GM12878 (cell line): ENCODE results near the gene C1QTNF9. TPM values are rescaled to one million over a fixed set of nuclear protein-coding genes. Genes with fewer than 3 reads are reported as not detected.

Experiments used
- ATAC-seq: fragments of 200-7000 bp; cut with Tn5 transposase; 3 replicates; pipeline ENCODE4 v1.9.1; 2020; ENCODE audit warnings: mild to moderate bottlenecking, moderate library complexity
- BruUV-seq: library from RNA; stranded (reverse); fragments of 400-500 nt; replicated peaks from 2 replicates; lab custom pipeline; 2021; lab: Mats Ljungman, UMichigan
- CTCF ChIA-PET: fragments of 300-600 bp; sonication (Branson Sonifier 250); formaldehyde crosslinking; extraction: SDS; loops from one replicate; lab custom pipeline; 2021; ENCODE audit warnings: inconsistent platforms; lab: Yijun Ruan, JAX
- POLR2A ChIA-PET: fragments of 350-600 bp; formaldehyde crosslinking; extraction: SDS; loops from one replicate; lab custom pipeline; 2021; ENCODE audit warnings: inconsistent platforms; lab: Charles Lee
- RAD21 ChIA-PET: fragments of 300-600 bp; sonication (Branson Sonifier 250); formaldehyde crosslinking; loops from one replicate; lab custom pipeline; 2023; ENCODE audit warnings: antibody characterized with exemption; ENCODE audit not compliant: unreplicated experiment; lab: Charles Lee
- SMC1A ChIA-PET: fragments of 300-600 bp; sonication (Branson Sonifier 250); formaldehyde crosslinking; loops from one replicate; lab custom pipeline; 2023; ENCODE audit not compliant: unreplicated experiment, uncharacterized antibody; lab: Charles Lee
- DNase-seq: peaks from one replicate; pipeline ENCODE4 v3.0.0-alpha.2; 2011; ENCODE audit warnings: low read depth, low spot score
- FAIRE-seq: peaks from 3 replicates; lab custom pipeline; 2011; peaks lifted over from hg19 to GRCh38; lab: Jason Lieb, UNC
- H2AFZ ChIP-seq: 2 replicates; pipeline ENCODE4 v1.6.0; 2011; ENCODE audit warnings: low read depth, low read length, control low read depth; ENCODE audit not compliant: control insufficient read depth
- H3K27ac ChIP-seq: 2 replicates; pipeline ENCODE4 v1.5.1; 2011; ENCODE audit warnings: control low read depth; ENCODE audit not compliant: control insufficient read depth, insufficient read depth
- H3K27me3 ChIP-seq, 2 experiments: replicated peaks in 1 of 2; 2 replicates each; pipeline versions ENCODE4 v1.6.0 to v1.6.1; 2011; ENCODE audit warnings: low read length in 1 of 2; ENCODE audit not compliant: control insufficient read depth in 2 of 2, insufficient read depth in 2 of 2
- H3K36me3 ChIP-seq, 2 experiments: 2 replicates each; pipeline ENCODE4 v1.5.1; 2011; ENCODE audit warnings: low read length in 1 of 2; ENCODE audit not compliant: control insufficient read depth in 2 of 2, insufficient read depth in 2 of 2
- H3K4me1 ChIP-seq: 2 replicates; pipeline ENCODE4 v1.6.1; 2011; ENCODE audit warnings: mild to moderate bottlenecking, low read length, moderate library complexity, mixed read lengths; ENCODE audit not compliant: control insufficient read depth, insufficient read depth
- H3K4me2 ChIP-seq: 2 replicates; pipeline ENCODE4 v1.6.0; 2011; ENCODE audit warnings: control low read depth; ENCODE audit not compliant: control insufficient read depth, insufficient read depth
- H3K4me3 ChIP-seq: fragments of 200-600 bp; sonication (generic); 2 replicates; pipeline ENCODE4 v1.5.1; 2016
- H3K79me2 ChIP-seq: 2 replicates; pipeline ENCODE4 v1.6.0; 2011; ENCODE audit warnings: low read length; ENCODE audit not compliant: control insufficient read depth, insufficient read depth
- H3K9ac ChIP-seq: 2 replicates; pipeline ENCODE4 v1.8.0; 2011; ENCODE audit warnings: low read length, control low read depth, mixed read lengths; ENCODE audit not compliant: control insufficient read depth, insufficient read depth
- H3K9me3 ChIP-seq: replicated peaks from 3 replicates; pipeline ENCODE4 v1.5.1; 2011; ENCODE audit warnings: mild to moderate bottlenecking, low read length; ENCODE audit not compliant: control insufficient read depth, insufficient read depth
- H4K20me1 ChIP-seq: 2 replicates; pipeline ENCODE4 v1.6.0; 2011; ENCODE audit not compliant: control insufficient read depth, insufficient read depth
- BACH1 ChIP-seq: fragments of 450-650 bp; IDR thresholded peaks from 2 replicates; pipeline ENCODE4 v1.6.1; 2017; ENCODE audit warnings: mild to moderate bottlenecking, borderline replicate concordance
- BCL11A ChIP-seq: IDR thresholded peaks from 2 replicates; pipeline ENCODE4 v1.6.1; 2011; ENCODE audit warnings: low read depth, low read length
- CREM ChIP-seq: IDR thresholded peaks from 2 replicates; pipeline ENCODE4 v1.6.1; 2014; ENCODE audit warnings: antibody characterized with exemption, low read depth
- ESRRA ChIP-seq: IDR thresholded peaks from 2 replicates; pipeline ENCODE4 v1.6.1; 2012; ENCODE audit warnings: mild to moderate bottlenecking, low read length, improper control_type of control experiment
- HDGF ChIP-seq: fragments of 450-650 bp; IDR thresholded peaks from 2 replicates; pipeline ENCODE4 v1.6.1; 2016; ENCODE audit warnings: antibody characterized with exemption
- NR2F1 ChIP-seq: fragments of 450-650 bp; conservative IDR thresholded peaks from 2 replicates; pipeline ENCODE4 v1.6.1; 2017; ENCODE audit warnings: mild to moderate bottlenecking
- POLR2AphosphoS5 ChIP-seq: IDR thresholded peaks from 2 replicates; pipeline ENCODE4 v1.6.1; 2011; ENCODE audit warnings: mild to moderate bottlenecking, low read length, inconsistent platforms
- STAT3 ChIP-seq: IDR thresholded peaks from 2 replicates; pipeline ENCODE4 v1.6.1; 2011; ENCODE audit warnings: low read depth, low read length, improper control_type of control experiment
- ZNF384 ChIP-seq: IDR thresholded peaks from 2 replicates; pipeline ENCODE4 v1.6.1; 2012; ENCODE audit warnings: low read depth, mild to moderate bottlenecking, low read length, improper control_type of control experiment, borderline replicate concordance
- WGBS: methylation state at CpG from one replicate; pipeline ENCODE4 v1.1.6; 2016; ENCODE audit warnings: low lambda C conversion rate; ENCODE audit not compliant: insufficient replicate concordance, insufficient coverage; ENCODE audit errors: missing lambda C conversion rate; 5-methylcytosine and 5-hydroxymethylcytosine counted together
- in situ Hi-C: fragments of 300-500 bp; cut with MboI; formaldehyde crosslinking; loops from 9 replicates; pipeline ENCODE4 v1.14.3; 2018; ENCODE audit warnings: mixed read lengths
- intact Hi-C: fragments of 100-400 bp; cut with micrococcal nuclease; formaldehyde crosslinking; loops from one replicate; pipeline ENCODE4 v1.14.2; 2022; ENCODE audit not compliant: unreplicated experiment
- polyA plus RNA-seq, 11 experiments: library from polyadenylated mRNA; depleted of rRNA in 4 of 11; unstranded in 6 of 11; stranded (reverse) in 5 of 11; fragments of >200 nt; fragmentation: Nextera tagmentation in 4 of 11; fragmentation: Illumina TruSeq in 1 of 11; extraction: Ambion mirVana in 4 of 11; extraction: Trizol in 1 of 11; gene quantifications; 1 replicate in 1 of 11; 2 replicates in 10 of 11; pipeline versions ENCODE4 v1.2.1 to v1.2.3, GENCODE V29; 2011 to 2016; ENCODE audit warnings: inconsistent platforms in 2 of 11, missing spikeins in 2 of 11, low read depth in 1 of 11
- total RNA-seq, 4 experiments: library from RNA; depleted of rRNA in 3 of 4; stranded (reverse); fragments of >200 nt in 3 of 4; fragmentation: Illumina TruSeq in 1 of 4; extraction: Trizol in 1 of 4; gene quantifications; 2 replicates each; pipeline versions ENCODE4 v1.2.1 to v1.2.3, GENCODE V29; 2013 to 2021
- TF ChIP-seq, protein P1 (sequence below): fragments of 450-650 bp; IDR thresholded peaks from 2 replicates; pipeline ENCODE4 v1.6.1; 2017; ENCODE audit warnings: low read depth, mild to moderate bottlenecking, moderate library complexity
- TF ChIP-seq, protein P2 (sequence below): fragments of 450-650 bp; IDR thresholded peaks from 2 replicates; pipeline ENCODE4 v1.6.1; 2017; ENCODE audit warnings: mild to moderate bottlenecking, moderate library complexity

The C1QTNF9 gene
- total and polyA plus RNA-seq, 10 of the 15 experiments (the other 5 are each of a cell fraction or from before 2014, with no cell fraction given), result not detected

DNA sequence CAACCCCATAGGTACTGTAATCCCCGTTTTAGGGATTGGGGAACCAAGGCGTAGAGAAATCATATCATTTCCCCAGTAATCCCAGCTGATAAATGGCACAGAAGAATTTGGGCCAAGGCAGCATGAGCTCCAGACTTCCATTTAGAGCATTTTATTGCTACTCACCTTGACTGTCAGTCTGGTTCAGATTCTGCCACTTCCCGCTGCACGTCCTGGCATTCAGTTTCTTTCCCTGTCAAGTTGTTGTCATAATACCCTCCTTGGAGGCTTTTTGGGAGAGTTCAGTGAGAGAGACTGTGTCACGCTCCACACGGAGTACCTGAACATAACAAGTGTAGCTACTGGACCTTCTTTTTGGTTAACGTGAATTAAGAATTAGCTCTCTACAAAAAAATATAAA, 7.5 kb upstream of the C1QTNF9 start:
- SMC1A ChIA-PET, result interaction anchor here (1.2 kb wide), 1 partner anchor 74 kb away, joined by 3 read pairs; no protein-coding TSS in a partner anchor
- WGBS, result 94% methylated on average over 7 of the region's 7 CpGs
- CTCF ChIA-PET, result interaction anchor here (1.1 kb wide), 1 partner anchor 10 kb away, joined by 3 read pairs; no protein-coding TSS in a partner anchor
- no peak overlapping the region for H3K4me3 ChIP-seq
- POLR2A ChIA-PET, result interaction anchor here (0.7 kb wide), 1 partner anchor 13 kb away, joined by 3 read pairs; no protein-coding TSS in a partner anchor
- RAD21 ChIA-PET, result no interaction called here
- no peaks in the 10 kb centered on the region for H3K4me1 ChIP-seq
- no peak overlapping the region for H2AFZ ChIP-seq
- in situ Hi-C loops, result no loop called here
- no peaks in the 10 kb centered on the region for H3K27me3 ChIP-seq
- BruUV-seq, result no TSS peak
- ATAC-seq (no peak), FAIRE-seq (no peak), DNase-seq (no peak)
- H3K79me2 ChIP-seq, result no peaks in the 10 kb centered on the region
- H3K9me3 ChIP-seq, result no peaks in the 10 kb centered on the region
- no peaks in the 10 kb centered on the region for H4K20me1 ChIP-seq
- H3K9ac ChIP-seq, result no peak overlapping the region
- intact Hi-C loops, result no loop called here
- no peak overlapping the region for H3K4me2 ChIP-seq
- TF ChIP-seq, protein P1, sequence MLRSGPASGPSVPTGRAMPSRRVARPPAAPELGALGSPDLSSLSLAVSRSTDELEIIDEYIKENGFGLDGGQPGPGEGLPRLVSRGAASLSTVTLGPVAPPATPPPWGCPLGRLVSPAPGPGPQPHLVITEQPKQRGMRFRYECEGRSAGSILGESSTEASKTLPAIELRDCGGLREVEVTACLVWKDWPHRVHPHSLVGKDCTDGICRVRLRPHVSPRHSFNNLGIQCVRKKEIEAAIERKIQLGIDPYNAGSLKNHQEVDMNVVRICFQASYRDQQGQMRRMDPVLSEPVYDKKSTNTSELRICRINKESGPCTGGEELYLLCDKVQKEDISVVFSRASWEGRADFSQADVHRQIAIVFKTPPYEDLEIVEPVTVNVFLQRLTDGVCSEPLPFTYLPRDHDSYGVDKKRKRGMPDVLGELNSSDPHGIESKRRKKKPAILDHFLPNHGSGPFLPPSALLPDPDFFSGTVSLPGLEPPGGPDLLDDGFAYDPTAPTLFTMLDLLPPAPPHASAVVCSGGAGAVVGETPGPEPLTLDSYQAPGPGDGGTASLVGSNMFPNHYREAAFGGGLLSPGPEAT, result no peak
- TF ChIP-seq POLR2AphosphoS5 (no peak), NR2F1 (no peak), CREM (no peak), ZNF384 (no peak), BACH1 (no peak), HDGF (no peak), ESRRA (no peak), STAT3 (no peak), BCL11A (no peak)
- TF ChIP-seq, protein P2, sequence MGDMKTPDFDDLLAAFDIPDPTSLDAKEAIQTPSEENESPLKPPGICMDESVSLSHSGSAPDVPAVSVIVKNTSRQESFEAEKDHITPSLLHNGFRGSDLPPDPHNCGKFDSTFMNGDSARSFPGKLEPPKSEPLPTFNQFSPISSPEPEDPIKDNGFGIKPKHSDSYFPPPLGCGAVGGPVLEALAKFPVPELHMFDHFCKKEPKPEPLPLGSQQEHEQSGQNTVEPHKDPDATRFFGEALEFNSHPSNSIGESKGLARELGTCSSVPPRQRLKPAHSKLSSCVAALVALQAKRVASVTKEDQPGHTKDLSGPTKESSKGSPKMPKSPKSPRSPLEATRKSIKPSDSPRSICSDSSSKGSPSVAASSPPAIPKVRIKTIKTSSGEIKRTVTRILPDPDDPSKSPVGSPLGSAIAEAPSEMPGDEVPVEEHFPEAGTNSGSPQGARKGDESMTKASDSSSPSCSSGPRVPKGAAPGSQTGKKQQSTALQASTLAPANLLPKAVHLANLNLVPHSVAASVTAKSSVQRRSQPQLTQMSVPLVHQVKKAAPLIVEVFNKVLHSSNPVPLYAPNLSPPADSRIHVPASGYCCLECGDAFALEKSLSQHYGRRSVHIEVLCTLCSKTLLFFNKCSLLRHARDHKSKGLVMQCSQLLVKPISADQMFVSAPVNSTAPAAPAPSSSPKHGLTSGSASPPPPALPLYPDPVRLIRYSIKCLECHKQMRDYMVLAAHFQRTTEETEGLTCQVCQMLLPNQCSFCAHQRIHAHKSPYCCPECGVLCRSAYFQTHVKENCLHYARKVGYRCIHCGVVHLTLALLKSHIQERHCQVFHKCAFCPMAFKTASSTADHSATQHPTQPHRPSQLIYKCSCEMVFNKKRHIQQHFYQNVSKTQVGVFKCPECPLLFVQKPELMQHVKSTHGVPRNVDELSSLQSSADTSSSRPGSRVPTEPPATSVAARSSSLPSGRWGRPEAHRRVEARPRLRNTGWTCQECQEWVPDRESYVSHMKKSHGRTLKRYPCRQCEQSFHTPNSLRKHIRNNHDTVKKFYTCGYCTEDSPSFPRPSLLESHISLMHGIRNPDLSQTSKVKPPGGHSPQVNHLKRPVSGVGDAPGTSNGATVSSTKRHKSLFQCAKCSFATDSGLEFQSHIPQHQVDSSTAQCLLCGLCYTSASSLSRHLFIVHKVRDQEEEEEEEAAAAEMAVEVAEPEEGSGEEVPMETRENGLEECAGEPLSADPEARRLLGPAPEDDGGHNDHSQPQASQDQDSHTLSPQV, result no peak
- TF ChIP-seq, all 136 proteins: peak for 0
- Histone ChIP-seq H3K36me3 (peaks cover 1 to 26% of the 10 kb centered on the region in 2 experiments), H3K27ac (no peak overlapping the region)
